GM21529 (cell line): ENCODE measurements around the gene NOTCH1.
A peak's percentile ranks its signal among the peaks of the same experiment; 100 is the strongest.

Source experiments
- ATAC-seq: cut with Tn5 transposase; IDR thresholded peaks from one replicate; pipeline ENCODE4 v1.9.1; 2021; ENCODE audit not compliant: unreplicated experiment

Gene NOTCH1

DNA sequence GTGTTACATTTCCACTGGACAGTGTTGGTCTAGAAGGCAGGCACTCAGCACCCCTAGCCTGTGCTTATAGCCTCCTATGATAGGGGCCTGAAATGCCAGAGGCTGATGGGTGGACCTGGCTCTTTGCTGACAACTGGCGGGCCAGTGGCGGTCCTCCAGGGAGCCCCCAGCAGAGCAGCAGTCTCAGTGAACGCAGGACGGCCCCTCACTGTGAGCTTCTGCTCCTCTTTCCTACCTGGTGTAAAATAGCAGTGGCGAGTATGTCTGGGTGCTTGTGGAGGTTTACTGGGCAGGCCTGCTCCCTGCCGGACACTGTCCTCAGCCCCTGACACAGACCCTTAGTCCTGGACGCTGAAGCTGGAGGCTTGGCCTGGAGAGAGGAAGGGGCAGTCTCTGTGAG, 59.7 kb downstream of the NOTCH1 start:
- no peak for ATAC-seq

DNA sequence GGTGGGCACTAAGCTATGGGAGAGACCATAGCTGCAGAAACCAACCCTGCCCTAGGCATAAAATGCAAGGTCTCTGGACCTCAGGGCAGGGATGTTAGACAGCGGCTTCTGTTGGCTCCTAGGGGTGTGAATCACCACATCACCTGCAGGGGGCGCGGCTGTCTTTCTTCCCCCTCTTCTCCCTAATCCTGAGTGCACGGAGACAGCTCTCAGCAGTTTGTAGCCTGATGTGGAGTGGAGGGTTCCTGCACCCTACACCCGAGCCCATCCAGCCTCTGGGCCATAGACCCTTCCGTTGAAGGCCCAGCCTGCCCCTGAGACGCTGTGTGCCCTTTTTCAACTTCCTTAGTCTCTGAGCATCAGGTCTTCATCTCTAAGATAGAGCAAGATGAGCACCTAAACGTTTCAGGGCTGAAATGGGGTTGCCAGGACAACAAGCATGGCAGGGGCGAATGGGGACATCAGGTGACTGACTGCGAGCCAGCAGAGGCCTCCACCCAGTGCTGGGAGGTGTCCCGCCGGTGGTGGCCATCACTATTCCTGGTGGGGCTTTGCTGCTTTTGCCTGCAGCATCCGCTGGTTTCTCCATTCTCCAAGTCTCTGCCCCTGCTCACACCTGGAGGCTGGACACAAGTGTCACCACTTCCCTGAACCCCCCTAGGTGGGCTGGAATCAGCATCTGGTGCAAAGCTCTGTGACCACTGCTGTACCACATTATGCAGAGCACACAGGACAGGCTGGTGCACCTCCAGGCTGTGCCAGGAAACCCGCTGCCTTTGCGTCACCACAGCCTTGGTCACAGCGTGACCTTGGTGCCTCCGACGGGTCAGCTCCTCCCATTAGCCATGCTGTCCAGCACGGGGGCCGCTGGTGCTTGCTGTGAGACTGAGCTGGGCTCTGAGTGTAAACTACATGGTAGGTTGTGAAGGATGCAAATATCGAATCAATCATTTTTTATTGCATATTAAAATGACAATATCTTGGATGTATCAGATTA, 60.5 kb downstream of the NOTCH1 start:
- no peak for ATAC-seq

DNA sequence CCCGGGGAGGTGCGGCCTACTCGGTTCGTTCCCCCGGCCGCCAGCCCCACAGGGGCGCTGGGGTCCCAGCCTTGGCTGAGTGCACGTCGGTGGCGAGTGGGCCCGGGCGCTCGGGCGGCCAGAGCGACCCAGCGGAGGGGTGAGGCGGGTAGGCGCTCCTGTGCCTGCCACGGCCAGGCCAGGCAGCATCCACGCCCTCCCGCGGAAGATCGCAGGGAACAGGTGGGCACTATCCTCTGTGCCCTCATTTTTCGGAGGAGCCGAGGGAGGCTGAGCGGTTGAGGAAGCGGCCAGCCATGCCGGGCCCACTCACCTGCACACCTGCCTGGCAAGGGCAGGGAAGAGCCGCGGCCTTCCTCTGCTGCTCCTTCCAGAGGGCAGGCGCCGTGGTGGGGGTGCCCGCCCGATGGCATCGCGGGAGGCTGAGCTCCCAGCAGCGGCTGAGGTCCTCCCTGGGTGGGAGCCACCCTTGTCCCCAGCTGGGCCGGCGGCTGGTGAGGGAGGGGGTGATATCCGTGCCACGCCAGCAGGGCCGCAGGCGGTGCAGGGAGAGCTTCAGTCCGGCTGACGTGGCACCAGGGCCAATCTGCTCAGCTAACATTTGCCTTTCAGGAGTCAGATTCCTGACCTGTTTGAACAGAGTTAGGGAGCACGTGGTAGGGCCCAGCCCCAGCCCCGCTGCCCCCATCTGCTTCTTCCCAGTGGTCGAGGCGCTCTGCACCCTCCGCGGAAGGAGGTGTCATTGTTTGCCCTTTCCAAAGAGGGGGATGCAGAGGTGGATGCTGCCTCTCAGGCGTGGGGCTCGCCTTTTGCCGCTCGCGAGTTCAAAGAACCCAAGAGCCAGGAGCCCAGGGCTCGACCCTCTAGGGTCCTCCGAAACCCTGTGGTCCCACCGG, 61.4 kb downstream of the NOTCH1 start:
- ATAC-seq = no peak

DNA sequence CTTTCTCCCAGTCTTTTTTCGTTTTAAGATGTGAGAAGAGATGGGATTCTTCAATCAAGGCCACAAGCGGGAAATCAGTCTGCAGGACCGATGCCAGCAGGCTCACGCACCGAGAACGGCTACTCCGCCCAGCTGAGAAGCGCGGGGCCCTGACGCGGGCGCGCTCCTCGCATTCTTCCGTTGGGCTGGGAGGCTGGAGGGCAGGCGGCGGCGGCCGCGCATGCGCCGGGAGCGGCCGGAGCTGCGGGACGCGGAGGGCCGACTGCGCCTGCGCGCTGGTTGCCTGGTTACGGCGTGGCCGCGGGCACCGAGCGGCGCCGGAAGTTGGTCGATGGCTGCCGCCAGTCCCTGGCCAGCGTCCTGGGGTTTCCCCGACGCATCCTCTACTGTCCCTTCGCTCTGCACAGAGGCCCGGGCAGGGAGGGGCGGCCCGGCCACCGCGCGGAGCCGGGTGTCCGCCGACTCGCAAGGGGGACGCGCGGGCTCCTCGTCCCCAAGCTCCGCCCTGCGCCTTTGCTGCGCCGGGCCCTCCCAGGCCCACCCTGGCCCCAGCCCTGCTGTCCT, 62.2 kb downstream of the NOTCH1 start:
- ATAC-seq = peak; percentile 56

DNA sequence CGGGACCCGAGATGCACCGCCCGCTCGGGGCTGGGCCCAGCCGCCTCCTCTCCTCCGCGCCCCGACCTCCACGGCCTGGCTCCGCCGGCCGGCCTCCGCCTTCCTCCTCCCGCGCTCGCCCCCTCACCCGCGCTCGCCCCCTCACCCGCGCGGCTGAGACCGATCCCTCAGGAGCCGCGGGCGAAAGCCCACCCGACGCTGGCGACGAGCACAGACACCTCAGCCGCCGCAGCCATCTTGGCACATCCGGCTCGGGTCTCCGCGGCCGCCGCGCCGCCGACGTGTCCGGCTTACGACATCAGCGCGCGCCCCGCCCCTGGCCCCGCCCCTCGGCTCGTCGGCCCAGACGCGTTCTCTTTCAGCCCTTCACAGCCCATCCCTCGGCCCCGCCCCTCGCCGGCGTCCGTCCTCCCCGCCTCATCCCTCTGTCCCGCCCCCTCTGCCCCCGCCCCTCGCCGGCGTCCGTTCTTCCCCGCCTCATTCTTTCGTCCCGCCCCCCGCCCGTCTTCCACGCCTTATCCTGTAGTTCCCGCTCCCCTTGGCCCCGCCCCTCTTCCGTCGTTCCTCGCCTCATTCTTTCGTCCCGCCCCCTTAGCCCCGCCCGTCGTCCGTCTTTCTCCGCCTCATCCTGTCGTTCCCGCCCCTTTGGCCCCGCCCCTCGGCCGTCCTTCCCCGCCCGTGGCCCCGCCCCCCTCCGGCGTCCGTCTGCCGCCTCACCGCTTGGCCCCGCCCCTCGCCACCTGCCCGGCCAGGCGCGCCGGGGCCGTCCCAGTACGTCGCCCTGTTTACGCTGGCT, 62.9 kb downstream of the NOTCH1 start, which contains the start of gene SEC16A:
SEC16A (minus strand) TSS at position 248 of the 796 bp plus-strand sequence. CDS start 5,425 bp downstream, outside the sequence.
- peak; percentile 57 for ATAC-seq

DNA sequence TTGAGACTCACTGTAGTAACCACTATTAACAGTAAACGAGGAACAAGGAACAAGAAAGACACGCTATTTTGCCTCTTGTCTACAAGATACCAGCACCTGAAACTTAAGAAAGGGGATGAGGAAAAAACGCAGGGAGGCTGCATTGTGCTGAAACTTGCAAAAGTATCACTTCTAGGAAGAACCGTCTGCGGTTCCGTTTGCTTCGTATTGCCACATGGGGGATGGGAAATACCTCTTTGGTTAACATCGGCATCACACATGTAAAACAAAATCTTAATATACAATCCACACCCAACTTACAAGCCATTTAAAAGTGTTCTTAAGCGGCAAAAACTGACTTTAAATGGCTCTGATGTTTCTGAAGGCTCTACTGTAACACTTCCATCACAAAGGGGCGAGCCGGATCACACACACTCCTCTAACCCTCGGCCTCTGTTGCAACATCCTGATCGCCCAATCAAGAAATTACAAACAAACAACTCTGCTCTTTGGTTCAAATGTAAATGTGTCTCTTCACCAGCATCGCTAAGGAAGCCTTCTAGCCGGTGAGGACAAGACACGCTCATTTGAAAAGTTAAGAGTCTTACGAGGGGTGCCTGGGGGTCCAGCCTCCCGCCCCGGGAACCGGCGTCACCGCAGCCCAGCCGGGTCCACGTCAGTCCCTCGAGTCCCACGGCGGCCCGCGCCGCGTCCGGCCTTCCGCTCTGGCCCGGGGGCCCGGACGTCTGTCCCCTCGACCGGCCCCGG, 63.6 kb downstream of the NOTCH1 start:
- ATAC-seq = no peak

DNA sequence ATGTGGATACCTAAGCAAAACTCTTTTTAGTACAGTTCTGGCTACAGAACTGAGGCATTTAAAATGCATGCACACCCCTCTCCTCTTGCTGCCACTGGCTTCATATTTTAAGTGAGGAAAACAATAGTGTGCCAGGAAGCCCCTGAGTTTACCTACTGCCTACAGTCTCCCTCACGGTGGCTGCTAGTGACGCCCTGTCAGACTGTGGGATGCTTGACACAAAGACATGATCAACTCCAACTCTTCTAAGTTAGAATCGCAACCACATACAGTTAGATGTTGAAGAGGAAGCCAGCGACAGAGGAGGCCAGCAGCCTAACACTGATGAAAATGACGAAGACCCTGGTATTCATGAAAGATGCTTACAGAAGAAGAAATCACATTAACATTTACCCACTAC, 64.3 kb downstream of the NOTCH1 start:
- no peak for ATAC-seq

DNA sequence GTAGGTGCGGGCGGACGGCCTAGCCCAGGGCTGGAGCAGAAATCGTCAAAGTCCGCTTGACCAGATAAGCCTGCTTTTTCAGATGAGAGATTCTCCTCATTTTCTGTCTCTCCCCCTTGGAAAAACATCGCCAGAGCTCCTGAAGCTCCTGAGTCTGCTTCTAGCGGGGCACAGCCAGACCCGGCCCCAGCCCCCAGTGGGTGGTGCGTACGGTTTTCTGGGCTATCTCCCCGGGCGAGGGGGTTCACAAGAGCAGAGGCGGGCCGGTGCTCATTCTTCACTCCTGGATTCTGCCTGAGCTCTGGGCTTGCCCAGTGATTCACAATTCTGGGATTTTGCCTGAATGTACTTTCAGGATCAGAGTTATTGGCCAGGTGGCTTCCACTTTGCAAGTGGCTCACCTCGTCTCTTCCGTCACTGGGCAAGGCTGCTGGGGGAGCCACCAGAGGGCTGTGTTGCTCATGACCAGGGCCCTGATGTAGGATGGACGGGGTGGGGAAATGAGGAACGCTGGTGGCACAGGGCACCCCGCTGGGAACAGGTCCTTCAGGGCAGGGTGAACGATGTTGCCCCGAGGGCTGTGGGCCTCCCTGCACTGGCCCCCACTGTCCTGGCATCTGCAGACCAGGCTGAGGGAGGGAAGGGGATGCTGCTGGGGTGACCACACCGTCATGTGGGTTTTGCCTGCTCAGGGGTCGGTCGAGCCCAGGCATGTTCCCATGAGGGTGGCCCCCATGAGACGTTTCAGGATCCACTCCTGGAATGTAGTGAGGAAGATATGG, 69.3 kb downstream of the NOTCH1 start:
- ATAC-seq = no peak

DNA sequence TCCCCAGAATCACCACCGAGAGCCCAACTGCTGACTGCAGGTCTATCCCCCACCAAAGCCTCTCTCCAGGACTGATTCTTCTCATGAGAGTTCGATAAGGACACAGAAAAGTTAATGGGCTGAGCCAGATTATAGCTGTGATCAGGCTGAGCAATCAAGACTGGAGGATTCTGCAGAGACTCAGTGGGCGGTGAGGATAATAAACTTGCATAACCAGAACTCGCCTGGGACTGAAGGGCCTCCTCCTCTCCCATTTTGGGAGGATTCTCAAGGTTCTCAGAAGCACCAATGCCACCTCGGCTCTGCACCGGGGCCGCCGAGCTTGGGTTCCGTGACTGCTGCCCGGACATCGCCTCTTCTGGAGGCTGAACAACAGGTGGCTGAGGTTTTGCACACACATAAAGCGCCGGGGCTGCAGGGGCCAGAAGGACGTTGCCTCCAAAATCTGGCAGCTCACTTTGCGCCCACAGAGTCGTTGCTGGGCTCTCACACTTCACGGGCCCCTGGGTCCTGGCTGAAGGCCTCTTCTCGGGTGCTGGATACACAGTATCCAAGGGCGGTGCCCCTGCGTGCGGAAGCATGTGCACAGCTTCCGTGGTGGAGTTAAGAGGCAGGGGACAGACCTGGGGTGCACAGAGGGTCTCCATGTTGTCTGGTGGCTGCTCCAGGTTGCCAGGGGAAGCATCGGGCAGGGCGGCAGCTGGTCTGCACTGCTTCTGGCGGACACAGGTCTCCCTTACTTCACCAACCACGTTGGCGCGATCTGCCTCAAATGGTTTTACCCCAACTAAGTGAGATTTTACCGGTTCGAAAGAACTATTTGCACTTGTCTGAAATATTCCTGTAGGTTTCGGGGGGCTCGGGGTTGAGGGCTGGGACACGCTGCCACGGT, 70.6 kb downstream of the NOTCH1 start:
- ATAC-seq = no peak

DNA sequence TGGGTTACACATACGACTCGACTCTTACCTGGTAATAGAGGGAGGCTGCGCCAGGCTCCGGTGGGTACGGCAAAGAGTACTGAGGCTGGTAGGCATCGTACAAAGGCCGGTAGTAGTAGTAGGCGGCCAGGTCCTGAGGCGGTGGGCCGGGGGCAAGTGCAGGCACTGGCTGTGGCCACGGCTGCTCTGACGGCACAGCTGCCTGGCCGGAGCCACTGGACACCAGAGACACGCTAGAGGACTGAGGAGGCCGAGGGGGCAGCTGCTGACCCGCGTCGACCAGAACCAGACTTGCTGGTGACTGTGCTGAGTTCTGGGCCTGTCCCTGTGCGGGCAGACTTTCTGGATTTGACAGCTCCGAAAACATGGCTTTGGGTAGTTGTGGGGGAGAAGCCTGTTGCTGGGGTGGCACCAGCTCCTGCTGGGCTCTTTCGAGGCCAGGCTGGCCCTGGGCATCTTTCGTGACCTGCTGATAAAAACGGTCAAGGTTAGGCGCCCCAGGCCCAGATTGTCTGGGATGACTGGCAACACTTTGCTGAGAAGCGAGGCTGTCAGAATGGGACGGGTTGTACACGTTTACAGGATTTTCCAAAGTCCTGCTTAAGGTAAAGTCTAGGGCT, 71.7 kb downstream of the NOTCH1 start:
- ATAC-seq = no peak

DNA sequence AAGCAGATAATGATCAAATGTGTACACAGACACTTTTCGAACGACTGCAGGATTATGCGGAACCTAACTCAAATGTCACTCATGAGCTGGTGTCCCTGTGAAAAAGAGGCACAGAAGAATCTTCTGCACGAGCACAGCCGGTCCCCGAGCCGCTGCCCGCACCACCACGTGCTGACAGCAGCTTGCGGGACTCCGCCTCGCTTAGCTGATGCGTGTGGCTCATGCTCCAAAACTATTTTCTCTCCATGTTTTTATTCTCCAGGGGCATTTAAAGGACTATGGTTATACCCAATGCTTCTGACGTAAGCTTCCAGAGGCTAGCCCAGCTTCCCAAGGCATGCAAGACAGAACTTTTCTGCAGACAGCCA, 72.5 kb downstream of the NOTCH1 start:
- ATAC-seq = no peak

DNA sequence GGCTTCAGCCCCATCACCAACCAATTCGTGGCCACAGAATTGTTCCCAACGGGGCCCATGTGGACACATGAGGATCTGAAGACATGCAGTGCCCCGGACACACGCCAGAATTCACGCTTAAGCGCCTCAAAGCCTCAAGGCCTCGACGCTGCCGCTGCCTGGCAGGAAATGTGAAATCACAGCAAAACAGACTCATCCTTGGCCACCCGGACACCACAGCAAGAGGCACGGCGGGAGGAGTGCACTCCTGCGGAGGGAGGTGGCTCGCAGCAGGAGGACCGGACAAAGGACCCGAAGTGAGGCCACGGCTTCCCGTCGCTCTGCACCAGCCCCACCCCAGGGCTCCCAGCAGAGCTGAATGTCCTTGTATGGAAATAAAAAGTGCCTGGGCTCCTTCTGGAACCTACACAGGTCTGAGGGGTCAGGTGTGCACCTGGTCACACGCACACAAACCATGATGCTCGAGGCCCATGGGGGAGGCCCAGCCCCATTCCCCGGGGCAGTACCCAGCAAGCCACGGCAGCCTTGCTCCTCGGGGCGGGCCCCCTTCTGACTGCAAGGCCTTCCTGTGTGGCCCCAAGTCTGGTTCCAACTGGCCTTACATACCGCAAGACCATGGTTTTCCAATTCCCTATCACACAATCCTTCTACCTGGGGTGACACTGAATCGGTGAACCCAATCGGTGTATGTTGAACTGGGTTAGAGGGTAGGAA, 73.1 kb downstream of the NOTCH1 start:
- no peak for ATAC-seq

DNA sequence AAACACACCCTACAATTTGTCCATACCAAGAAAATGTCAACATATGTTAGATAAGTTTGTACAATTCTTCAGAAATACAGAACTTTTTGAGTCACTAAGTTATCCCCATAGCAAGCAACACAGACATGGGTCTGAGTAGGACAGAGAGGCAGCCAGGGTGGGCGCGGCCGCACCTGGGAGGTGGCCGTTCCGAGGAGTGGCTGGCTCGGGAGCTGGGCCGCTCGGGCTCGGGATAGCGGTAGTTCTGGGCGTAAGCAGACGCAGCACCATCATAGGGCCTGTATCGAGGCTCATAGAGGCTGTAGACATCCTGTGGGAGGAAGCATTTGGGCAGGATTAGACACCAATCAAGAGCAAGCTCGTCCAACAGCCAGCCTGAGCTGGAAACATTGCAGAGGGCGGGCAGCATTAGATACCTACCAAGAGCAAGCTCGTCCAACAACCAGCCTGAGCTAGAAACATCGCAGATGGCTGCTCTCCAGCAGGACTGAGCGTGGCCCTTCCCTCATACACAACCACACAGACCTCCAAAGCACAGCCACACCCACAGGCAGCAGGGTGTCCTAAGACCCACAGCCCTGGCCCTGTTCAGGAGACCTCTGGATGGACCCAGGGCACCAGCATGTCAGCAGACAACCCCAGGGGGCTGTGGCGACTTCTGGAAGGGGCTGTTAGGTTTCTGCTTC, 73.9 kb downstream of the NOTCH1 start:
- no peak for ATAC-seq

DNA sequence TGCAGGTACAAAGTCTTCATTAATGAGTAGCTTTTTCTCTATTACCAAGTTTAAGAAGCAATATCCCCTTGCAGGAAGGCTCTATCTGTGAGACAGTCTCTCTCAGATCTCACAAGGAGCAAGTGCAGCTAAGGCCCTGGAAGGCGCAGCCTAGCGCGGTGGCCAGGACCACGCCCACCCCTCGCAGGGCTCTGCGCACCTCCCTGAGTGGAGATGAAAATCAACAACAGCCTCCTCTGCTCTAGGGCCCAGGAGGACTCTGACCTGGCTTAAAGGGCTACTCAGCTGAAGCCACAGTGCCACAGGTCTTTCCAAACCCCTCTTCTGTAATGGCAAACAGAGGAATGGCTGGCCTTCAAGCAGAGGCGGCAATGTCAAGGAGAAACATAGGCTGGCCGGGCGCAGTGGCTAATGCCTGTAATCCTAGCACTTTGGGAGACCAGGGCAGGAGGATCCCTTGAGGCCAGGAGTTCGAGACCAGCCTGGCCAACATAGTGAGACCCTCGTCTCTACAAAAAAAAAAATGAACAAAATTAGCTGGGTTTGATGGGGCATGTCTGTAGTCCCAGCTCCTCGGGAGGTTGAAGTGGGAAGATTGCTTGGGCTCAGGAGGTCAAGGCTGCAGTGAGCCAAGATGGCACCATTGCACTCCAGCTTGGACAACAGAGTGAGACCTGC, 74.9 kb downstream of the NOTCH1 start:
- no peak for ATAC-seq

DNA sequence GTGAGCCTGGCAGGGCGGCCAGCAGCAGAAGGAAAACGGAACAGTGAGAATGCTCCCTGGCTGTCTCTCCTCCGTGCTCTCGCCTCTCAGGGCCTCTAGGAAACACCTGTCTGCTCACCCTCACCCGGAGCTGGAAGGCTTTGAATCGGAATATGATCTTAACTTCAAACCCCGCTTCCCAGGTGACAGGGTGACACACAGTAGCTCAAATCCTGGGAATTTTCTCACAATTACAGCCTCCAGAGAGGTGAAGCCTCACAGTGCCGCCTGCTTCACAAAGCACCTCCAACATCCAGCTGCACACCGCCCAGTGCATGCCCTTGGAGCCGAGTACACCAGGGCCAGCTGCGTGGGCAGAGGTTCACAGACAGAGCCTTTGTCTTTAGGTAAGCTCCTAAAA, 75.5 kb downstream of the NOTCH1 start:
- no peak for ATAC-seq

DNA sequence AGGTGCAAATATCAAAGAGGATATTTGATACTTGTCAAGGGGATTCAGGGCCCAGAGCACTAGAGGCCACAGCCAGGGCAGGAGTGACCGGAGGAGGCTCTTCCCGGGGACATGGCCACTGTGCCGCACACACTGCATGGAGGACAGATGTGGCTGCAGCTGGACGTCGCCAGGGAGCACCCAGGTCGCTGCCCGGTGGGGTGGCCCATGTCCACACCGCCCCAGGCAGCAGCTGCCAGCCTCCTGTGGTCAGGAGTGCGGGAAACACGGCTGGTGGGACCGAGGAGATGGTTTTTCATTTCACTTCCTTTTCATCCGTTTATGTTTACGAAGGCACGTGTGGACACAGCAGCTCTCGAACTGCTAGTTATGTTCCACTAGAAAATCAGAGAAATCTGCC, 78.1 kb downstream of the NOTCH1 start:
- ATAC-seq = no peak
